Progenitor cell of endocrine pancreas (in vitro differentiated cells): ENCODE measurements around the gene HECW1. TPM values are rescaled to one million over a fixed set of nuclear protein-coding genes. Genes with fewer than 3 reads are reported as not detected.

Experiments
- DNase-seq: peaks from one replicate; pipeline ENCODE4 v3.0.0; 2021; ENCODE audit warnings: low spot score; ENCODE audit not compliant: unreplicated experiment
- H3K27ac Mint-ChIP-seq: 2 replicates; pipeline ENCODE4 v1.8.0; 2021; ENCODE audit warnings: mild to moderate bottlenecking, moderate library complexity, mixed read lengths
- H3K27me3 Mint-ChIP-seq: 2 replicates; pipeline ENCODE4 v1.8.0; 2021; ENCODE audit warnings: mixed read lengths
- H3K36me3 Mint-ChIP-seq: 2 replicates; pipeline ENCODE4 v1.8.0; 2022; ENCODE audit warnings: mixed read lengths; ENCODE audit not compliant: insufficient read depth
- H3K4me1 Mint-ChIP-seq: 2 replicates; pipeline ENCODE4 v1.8.0; 2021; ENCODE audit warnings: low read depth, mixed read lengths
- H3K4me3 Mint-ChIP-seq: 2 replicates; pipeline ENCODE4 v1.8.0; 2021; ENCODE audit warnings: low read depth, mild to moderate bottlenecking, moderate library complexity, mixed read lengths
- H3K9me3 Mint-ChIP-seq: 2 replicates; pipeline ENCODE4 v1.8.0; 2021; ENCODE audit warnings: low read depth, mixed read lengths
- total RNA-seq: library from RNA; stranded (reverse); gene quantifications from 2 replicates; pipeline ENCODE4 v1.2.1, GENCODE V29; 2021
- TF ChIP-seq, protein P1 (sequence below): fragments of 200-600 bp; sonication (generic); IDR thresholded peaks from one replicate; pipeline ENCODE4 v1.5.0; 2021; ENCODE audit warnings: antibody characterized with exemption, mild to moderate bottlenecking; ENCODE audit not compliant: unreplicated experiment

The HECW1 gene
- total RNA-seq, 1 donor from 2014 or later = 0.50 TPM

DNA sequence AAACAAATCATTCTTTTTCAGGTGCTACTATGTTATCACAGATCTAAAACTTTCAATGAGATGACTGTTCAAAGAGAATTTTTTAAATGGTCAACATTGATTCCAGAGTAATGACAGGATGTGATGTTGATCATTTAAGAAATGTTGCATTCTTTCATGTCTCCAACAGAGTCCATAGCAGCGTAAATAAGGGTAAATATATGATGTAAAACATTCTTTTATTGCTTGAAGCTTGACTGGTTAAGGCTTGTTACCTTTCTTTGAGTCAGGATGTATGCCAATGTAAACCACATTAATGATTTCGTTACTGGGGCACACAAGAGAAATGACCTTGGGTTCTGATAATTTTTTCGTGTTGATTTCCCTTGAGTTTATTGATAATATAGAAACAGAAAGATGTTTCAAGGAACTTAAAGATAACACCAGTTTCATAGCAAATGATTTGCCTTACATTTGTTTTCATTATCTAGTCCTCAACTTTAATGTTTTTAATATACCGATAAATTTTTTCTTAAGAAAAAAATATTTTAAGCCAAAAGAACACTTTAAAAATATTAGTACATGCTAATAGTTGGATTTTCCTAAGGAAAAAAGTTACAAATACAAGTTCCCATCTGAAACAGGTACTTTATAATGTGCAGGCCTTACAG is 473.9 kb downstream of the HECW1 start:
- Mint-ChIP-seq H3K4me1 (peaks cover 50% of the 10 kb centered on the region), H3K27ac (peak overlapping the region; percentile 79), H3K4me3 (peak overlapping the region; percentile 52), H3K9me3 (no peaks in the 10 kb centered on the region), H3K36me3 (no peaks in the 10 kb centered on the region), H3K27me3 (no peaks in the 10 kb centered on the region)
- no peak for DNase-seq
- TF ChIP-seq, protein P1, sequence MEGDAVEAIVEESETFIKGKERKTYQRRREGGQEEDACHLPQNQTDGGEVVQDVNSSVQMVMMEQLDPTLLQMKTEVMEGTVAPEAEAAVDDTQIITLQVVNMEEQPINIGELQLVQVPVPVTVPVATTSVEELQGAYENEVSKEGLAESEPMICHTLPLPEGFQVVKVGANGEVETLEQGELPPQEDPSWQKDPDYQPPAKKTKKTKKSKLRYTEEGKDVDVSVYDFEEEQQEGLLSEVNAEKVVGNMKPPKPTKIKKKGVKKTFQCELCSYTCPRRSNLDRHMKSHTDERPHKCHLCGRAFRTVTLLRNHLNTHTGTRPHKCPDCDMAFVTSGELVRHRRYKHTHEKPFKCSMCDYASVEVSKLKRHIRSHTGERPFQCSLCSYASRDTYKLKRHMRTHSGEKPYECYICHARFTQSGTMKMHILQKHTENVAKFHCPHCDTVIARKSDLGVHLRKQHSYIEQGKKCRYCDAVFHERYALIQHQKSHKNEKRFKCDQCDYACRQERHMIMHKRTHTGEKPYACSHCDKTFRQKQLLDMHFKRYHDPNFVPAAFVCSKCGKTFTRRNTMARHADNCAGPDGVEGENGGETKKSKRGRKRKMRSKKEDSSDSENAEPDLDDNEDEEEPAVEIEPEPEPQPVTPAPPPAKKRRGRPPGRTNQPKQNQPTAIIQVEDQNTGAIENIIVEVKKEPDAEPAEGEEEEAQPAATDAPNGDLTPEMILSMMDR = no peak

DNA sequence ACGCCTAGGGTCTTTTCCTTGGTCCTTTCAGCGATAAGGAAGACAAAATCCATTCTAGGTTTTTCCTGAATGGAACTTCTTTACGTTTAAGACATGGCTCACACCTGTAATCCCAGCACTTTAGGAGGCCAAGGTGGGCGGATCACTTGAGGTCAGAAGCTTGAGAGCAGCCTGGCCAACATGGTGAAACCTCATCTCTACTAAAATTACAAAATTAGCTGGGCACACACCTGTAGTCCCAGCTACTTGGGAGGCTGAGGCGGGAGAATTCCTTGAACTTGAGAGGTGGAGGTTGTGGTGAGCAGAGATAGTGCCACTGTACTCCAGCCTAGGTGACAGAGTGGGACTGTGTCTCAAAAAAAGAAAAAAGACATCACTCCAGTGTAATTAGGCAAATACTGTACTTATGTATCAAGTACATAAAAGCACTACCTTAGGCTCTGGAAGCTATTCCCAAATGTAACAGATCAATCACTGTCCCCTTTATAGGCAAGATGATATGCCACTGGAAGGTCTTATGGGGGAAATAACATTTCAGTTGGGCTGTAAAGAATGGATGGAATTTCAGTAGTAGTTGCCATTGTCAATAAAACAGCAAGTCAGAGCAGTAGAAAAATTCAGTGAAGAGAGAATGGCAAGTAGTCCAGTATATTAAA is 476.2 kb downstream of the HECW1 start:
- peak overlapping the region; percentile 33 for H3K27ac Mint-ChIP-seq
- no peaks in the 10 kb centered on the region for H3K36me3 Mint-ChIP-seq
- TF ChIP-seq, protein P1 = no peak
- no peaks in the 10 kb centered on the region for H3K27me3 Mint-ChIP-seq
- no peak for DNase-seq
- H3K4me3 Mint-ChIP-seq = no peak overlapping the region
- peaks cover 51% of the 10 kb centered on the region for H3K4me1 Mint-ChIP-seq
- no peaks in the 10 kb centered on the region for H3K9me3 Mint-ChIP-seq

GRCh38 chr7:43589133-43589478 is 476.7 kb downstream of the HECW1 start:
- Mint-ChIP-seq H3K27me3 (no peaks in the 10 kb centered on the region), H3K4me3 (no peak overlapping the region), H3K36me3 (no peaks in the 10 kb centered on the region), H3K4me1 (peaks cover 52% of the 10 kb centered on the region), H3K9me3 (no peaks in the 10 kb centered on the region), H3K27ac (no peak overlapping the region)
- DNase-seq = no peak
- TF ChIP-seq, protein P1 = no peak

GRCh38 chr7:43589728-43590127 is 477.3 kb downstream of the HECW1 start:
- H3K9me3 Mint-ChIP-seq = no peaks in the 10 kb centered on the region
- no peaks in the 10 kb centered on the region for H3K36me3 Mint-ChIP-seq
- no peaks in the 10 kb centered on the region for H3K27me3 Mint-ChIP-seq
- TF ChIP-seq, protein P1 = no peak
- no peak for DNase-seq
- H3K27ac Mint-ChIP-seq = no peak overlapping the region
- H3K4me3 Mint-ChIP-seq = no peak overlapping the region
- H3K4me1 Mint-ChIP-seq = peaks cover 47% of the 10 kb centered on the region

- Mint-ChIP-seq H3K9me3 (no peaks in the 10 kb centered on the region), H3K27ac (no peak overlapping the region), H3K36me3 (peaks cover 1% of the 10 kb centered on the region), H3K4me3 (no peak overlapping the region), H3K27me3 (no peaks in the 10 kb centered on the region), H3K4me1 (peaks cover 38% of the 10 kb centered on the region)
- TF ChIP-seq, protein P1 = no peak
- DNase-seq = no peak
Observed at GRCh38 chr7:43590862-43591557, 478.6 kb downstream of the HECW1 start.
